ENCODE measurements around the gene PMS2. TPM values are rescaled to one million over a fixed set of nuclear protein-coding genes. Genes with fewer than 3 reads are reported as not detected.
"Not testable (repeated sequence)": the region's sequence is repeated elsewhere in the genome, so short reads cannot be mapped to it uniquely, and the experiment has no call there.

Gene PMS2
- total RNA-seq, 1 experiment from 2014 or later = 28.1 TPM

- DNase-seq (ENCODE audit: low read depth) = peak; percentile 90
These were observed 7.2 kb upstream of the PMS2 start for GRCh38 chr7:6015917-6016652.

- DNase-seq (ENCODE audit: low read depth) = no peak
These were observed 3.7 kb upstream of the PMS2 start for GRCh38 chr7:6012355-6013104.

- DNase-seq (ENCODE audit: low read depth) = no peak
These were observed 2.7 kb upstream of the PMS2 start for GRCh38 chr7:6011541-6011940.

- not testable (repeated sequence) for DNase-seq (ENCODE audit: low read depth)
These were observed 1.5 kb upstream of the PMS2 start for GRCh38 chr7:6010370-6010769.

- peak; percentile 22 for DNase-seq (ENCODE audit: low read depth)
These were observed 836 bp downstream of the PMS2 start for GRCh38 chr7:6007835-6008590.

- DNase-seq (ENCODE audit: low read depth) = no peak
These were observed 1.5 kb downstream of the PMS2 start for GRCh38 chr7:6007386-6007785.

- DNase-seq (ENCODE audit: low read depth) = peak; percentile 70
These were observed 11.5 kb downstream of the PMS2 start for GRCh38 chr7:5997210-5997808.

GRCh38 chr7:5987061-5987460 lies 21.8 kb downstream of the PMS2 start:
- DNase-seq (ENCODE audit: low read depth) = not testable (repeated sequence)

GRCh38 chr7:5979680-5980314 lies 29.1 kb downstream of the PMS2 start:
- DNase-seq (ENCODE audit: low read depth) = not testable (repeated sequence)

- DNase-seq (ENCODE audit: low read depth) = not testable (repeated sequence)
These were observed 35.3 kb downstream of the PMS2 start for GRCh38 chr7:5973580-5973979.

- DNase-seq (ENCODE audit: low read depth) = not testable (repeated sequence)
These were observed 38.4 kb downstream of the PMS2 start, which contains the start of gene RSPH10B for GRCh38 chr7:5970347-5970911. TSS of gene RSPH10B (minus strand) at chr7:5970689. CDS start at chr7:5967116, 3,573 bp downstream.

GRCh38 chr7:5963810-5964209 lies 45.0 kb downstream of the PMS2 start:
- not testable (repeated sequence) for DNase-seq (ENCODE audit: low read depth)

- DNase-seq (ENCODE audit: low read depth) = not testable (repeated sequence)
These were observed 45.6 kb downstream of the PMS2 start for GRCh38 chr7:5963205-5963604.

GRCh38 chr7:5934945-5935450 lies 73.9 kb downstream of the PMS2 start:
- DNase-seq (ENCODE audit: low read depth) = not testable (repeated sequence)

GRCh38 chr7:5931905-5932644 lies 76.8 kb downstream of the PMS2 start:
- peak; percentile 86 for DNase-seq (ENCODE audit: low read depth)

GRCh38 chr7:5931250-5931649 lies 77.6 kb downstream of the PMS2 start:
- not testable (repeated sequence) for DNase-seq (ENCODE audit: low read depth)

GRCh38 chr7:5930290-5930689 lies 78.6 kb downstream of the PMS2 start:
- DNase-seq (ENCODE audit: low read depth) = not testable (repeated sequence)

GRCh38 chr7:5926263-5926870 lies 82.5 kb downstream of the PMS2 start:
- DNase-seq (ENCODE audit: low read depth) = not testable (repeated sequence)

- not testable (repeated sequence) for DNase-seq (ENCODE audit: low read depth)
These were observed 84.2 kb downstream of the PMS2 start for GRCh38 chr7:5924630-5925029.
